HG02973 (cell line): ENCODE measurements around the gene COL16A1.

Experiments
- ATAC-seq: cut with Tn5 transposase; IDR thresholded peaks from one replicate; pipeline ENCODE4 v1.9.1; 2021; ENCODE audit warnings: moderate library complexity; ENCODE audit not compliant: unreplicated experiment

The COL16A1 gene

DNA sequence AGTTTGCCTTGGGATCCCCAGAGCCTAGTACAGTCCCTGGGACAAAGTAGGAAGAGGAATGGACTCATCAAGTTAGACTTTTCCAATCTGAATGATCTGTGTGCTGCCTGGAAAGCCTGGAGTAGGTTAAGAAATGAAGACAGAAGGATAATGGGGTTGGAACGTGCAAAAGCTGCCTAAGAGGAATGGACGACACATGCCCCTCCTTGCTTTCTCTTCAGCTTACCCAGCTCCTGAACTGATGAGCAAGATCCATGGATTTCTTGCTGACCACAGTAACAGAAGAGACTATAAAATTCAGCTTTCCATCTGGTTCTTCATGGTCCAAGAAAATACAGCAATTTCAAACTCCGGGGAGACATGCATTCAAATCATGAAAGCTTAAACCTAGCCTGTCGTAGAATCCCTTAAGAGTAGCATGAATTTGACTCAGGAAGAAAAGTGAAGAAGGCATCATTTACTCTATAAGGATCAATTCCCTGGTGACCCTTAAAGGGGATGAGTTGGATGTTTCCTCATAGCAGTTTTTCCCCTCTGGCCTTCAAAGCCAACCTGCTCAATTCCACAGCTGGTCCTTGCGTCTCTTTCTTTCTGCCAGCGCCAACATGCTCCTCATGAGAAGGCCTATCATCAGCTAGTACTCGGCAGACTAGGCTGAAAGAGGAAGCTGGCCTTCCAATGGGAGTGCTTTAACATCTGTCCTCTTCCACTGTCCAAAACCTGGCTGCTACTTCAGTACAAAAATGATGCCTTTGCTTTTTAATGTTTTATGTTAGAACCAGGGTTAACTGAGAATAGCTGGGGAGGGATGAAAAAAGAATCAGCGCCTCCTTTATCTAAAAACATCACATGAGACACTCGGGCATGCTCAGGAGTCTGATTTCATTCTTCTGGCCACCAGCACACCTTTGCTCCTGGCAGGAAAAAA, 53.4 kb downstream of the COL16A1 start:
- no peak for ATAC-seq

GRCh38 chr1:31648641-31649357, 55.0 kb downstream of the COL16A1 start:
- ATAC-seq, result no peak

DNA sequence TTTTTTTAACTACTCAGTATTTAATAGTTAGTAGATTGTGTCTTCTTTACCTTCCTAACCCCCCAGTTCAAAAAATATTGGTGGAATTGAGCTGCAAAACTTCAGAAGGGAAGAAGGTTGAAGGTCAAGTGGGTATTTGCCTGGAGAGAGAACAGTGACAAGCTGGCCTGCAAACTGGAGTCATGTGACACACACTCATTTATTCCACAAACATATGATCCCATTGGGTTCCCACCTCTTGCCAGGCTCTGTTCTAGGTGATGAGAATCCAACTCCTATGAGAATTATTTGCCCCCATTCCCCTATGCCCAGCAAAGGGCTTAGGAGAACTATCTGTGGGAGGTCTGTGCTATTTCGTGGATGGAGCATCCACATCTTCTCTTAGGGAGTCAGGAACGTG, 55.6 kb downstream of the COL16A1 start:
- no peak for ATAC-seq

GRCh38 chr1:31647106-31647505, 56.7 kb downstream of the COL16A1 start:
- ATAC-seq, result no peak

DNA sequence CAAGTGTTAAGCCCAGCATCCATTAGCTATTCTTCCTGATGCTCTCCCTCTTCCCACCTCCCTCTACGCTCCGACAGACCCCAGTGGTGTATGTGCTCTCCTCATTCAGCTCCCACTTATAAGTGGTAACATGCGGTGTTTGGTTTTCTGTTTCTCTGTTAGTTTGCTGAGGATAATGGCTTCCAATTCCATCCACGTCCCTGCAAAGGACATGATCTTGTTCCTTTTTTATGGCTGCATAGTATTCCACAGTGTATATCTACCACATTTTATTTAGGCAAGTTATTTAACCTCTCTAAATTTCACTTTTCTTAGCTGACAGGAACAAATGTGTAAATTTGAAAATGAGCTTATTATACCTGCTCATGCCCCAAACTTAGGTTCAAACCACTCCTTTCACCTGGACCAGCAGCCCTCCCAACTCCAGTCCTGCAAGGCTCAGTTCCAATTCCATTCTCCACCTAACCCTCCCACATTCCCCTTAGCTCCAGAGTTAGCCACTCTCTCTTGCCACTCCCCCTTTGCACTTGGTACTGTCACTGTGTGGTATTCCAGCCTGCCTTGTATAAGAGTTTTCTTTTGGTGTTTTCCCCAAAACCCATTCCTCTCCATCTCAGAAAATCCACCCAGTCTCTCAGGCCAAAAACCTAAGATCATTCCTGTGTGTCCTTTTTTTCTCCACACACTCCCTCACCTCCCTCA, 57.4 kb downstream of the COL16A1 start:
- no peak for ATAC-seq

DNA sequence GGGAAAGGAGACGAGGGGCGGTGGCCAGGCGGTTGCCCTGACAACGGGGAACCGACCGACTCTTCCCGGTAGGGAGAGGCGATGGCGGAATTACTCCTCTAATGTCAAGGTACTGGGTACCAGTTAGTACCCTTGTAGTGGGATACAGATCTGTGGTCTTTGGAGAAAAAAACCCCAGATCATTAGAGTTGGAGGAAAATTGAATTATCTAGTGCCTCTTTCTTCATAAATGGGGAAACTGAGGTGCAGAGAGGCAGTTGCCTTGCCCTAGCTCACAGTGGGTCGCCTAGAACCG, 58.6 kb downstream of the COL16A1 start:
- ATAC-seq, result no peak

- ATAC-seq, result peak; percentile 81
Observed at GRCh38 chr1:31644560-31645273, 59.1 kb downstream of the COL16A1 start, which contains the start of gene PEF1. TSS of gene PEF1 (minus strand) at chr1:31644876. CDS start at chr1:31644864, 12 bp downstream.

DNA sequence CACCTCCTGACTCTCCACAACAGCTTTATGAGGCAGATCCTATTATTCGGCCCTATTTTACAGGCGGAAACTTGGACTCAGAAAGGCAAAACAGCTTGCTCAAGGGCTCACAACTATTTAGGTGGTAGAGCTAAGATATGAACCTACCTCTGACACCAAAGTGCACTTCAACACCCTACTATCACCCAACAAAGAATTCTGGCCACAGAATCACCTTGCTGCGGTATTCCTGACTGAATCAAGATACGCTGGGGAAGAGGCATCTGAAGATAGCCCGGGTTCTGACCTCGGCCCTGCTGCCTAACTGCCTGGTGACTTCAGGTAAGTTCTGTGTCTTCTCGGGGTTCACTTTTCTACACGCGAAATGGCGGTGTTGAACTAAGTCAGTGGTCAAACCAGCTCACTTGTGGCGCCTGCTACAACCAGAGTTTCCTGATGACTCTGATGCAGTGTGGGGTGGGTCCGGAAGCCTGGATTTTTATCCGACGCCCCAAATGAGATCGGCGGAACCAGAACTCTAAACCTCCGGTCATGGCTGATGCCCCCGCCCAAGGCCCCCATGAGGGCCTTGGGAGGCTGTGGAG, 59.7 kb downstream of the COL16A1 start:
- ATAC-seq, result no peak

DNA sequence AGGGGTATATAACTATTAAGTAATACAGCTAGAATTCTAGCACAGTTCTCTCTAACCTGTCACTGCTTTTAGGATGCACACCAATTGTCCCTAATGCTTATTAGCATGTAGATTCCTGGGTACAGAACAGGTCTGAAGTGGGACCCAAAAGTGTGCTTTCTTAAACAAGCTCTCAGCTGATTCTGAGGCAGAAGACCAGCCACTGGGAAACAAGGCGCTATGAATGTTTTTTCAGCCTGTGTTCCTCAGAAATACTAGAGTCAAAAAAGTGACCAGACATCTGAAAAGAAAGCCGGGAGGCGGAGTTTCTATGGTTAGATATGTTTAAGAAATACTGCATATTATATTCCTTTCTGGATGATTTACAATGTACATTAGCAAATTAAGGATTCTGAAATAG, 60.9 kb downstream of the COL16A1 start:
- ATAC-seq, result no peak

DNA sequence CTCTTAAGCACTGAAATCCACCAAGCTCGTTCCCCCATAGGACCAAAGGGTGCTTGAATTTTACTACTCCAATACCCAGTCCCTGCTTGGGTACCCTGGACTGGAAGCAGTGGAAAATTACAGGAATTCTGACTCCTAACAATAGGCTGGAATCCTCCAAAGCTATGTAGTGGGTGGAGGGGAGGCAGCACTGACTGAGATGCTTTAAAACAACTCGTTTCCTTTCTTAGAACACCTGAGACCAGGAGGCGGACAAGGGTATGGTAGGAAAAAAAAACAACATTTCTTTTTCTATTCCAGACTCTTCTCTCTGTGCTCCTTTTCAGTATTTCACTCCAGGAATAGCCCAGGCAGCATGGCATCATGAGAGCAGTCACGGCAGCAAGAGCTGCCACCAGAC, 61.5 kb downstream of the COL16A1 start:
- no peak for ATAC-seq

DNA sequence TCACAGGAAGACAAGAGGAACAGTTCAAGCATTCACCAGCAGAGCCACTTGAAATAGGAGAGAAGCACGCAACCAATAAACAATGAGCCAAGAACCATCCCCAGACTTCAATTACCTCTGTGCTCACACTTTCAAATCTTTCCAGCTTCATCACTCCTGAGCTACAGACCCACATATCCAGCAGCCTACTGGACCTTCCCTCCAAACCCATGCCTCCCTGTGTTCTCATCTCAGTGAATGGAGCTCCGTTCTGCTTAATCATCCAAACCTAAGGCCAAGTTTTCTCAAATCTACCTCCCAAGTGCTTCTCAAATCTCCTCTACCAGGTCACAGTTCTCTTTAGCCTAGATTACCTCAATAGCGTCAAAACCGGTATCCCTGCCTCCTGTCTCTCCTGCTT, 62.9 kb downstream of the COL16A1 start:
- no peak for ATAC-seq

DNA sequence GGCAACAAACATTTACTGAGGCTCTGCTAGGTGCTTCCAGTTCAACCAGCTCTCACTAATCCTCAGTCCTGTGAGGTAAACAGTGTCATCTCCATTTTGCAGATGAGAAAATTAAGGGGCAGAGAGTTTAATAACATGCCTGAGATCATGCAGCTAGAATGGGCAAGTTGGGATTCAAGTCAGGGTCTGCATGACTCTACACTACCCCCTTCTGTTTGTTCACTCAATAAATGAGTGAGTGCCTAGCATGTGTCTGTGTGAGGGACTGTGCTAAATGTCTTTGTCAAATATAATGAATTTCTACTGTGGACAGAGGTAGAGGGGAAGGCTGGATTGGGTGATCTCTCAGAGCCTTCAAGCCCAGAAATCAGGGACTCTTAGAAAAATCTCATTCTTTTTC, 63.6 kb downstream of the COL16A1 start:
- ATAC-seq, result no peak

- no peak for ATAC-seq
Observed at GRCh38 chr1:31639543-31639942, 64.3 kb downstream of the COL16A1 start.

- ATAC-seq, result no peak
Observed at GRCh38 chr1:31637915-31638673, 65.7 kb downstream of the COL16A1 start.

DNA sequence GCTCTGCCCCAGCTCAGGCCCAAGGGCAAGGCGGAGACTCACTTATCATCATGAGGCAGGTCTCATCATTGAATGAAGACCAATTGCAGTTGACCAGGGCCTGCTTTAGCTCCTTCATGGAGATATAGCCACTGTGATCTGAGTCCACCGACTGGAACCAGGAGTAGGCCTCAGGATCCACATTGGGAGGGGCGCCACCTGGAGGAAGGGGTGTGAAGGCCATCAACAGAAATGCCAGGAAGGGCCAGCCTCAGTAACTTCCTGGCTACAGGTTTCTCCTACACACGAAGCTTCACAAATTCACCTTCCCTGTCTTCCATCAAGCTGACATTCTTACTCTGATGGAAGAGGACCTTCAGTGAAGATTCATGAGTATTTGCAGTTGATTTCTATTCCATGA, 70.7 kb downstream of the COL16A1 start:
- no peak for ATAC-seq

- no peak for ATAC-seq
Observed at GRCh38 chr1:31632649-31633048, 71.2 kb downstream of the COL16A1 start.

- ATAC-seq, result no peak
Observed at GRCh38 chr1:31628931-31629556, 74.8 kb downstream of the COL16A1 start.

DNA sequence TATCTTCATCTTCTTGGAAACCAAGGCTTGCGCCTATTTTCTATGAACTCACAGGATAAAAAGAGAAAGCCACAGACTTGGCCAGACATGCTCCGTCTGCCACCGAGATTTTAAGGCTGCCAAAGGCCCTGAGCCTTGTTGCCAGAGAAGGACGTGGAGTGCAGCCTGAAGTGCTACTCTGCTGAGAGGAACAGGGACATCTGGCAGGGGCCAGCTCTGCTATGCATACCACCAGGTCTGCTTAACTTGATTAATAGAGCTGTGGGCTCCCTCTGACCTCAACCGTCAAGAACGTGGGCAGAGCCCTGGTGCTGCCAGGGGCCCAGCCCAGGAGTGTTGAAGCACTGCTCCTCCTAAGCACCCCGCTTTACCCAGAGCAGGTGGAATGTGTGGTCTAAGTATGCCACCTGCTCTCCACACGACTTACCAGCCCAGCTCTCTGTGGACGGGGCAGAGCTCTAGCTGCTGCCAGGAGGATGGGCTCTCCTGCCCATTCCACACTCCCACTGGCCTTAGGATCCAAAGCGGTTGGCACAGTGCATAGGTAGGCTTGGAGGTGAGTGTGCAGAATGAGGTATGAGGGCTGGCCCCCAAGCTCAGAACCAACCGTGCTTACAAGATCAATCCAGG, 75.8 kb downstream of the COL16A1 start:
- ATAC-seq, result no peak

GRCh38 chr1:31627301-31627929, 76.4 kb downstream of the COL16A1 start:
- ATAC-seq, result no peak
